ENCODE measurements around the gene PDE10A.

The PDE10A gene

GRCh38 chr6:165543781-165544180 is 119.3 kb downstream of the PDE10A start:
- Mint-ChIP-seq H3K27ac (no peak overlapping the region), H3K4me1 (no peaks in the 10 kb centered on the region), H3K4me3 (no peak overlapping the region), H3K27me3 (ENCODE audit: low read depth) (peaks cover 3% of the 10 kb centered on the region), H3K36me3 (ENCODE audit: low read depth) (no peaks in the 10 kb centered on the region), H3K9me3 (no peaks in the 10 kb centered on the region)
- TF ChIP-seq CTCF (IDR thresholded peaks at IDR 0.05; ENCODE audit: unreplicated experiment in 3 of 3), result no peak

GRCh38 chr6:165536911-165537310 is 126.1 kb downstream of the PDE10A start:
- Mint-ChIP-seq H3K4me3 (no peak overlapping the region), H3K27me3 (ENCODE audit: low read depth) (peaks cover 3% of the 10 kb centered on the region), H3K9me3 (peaks cover 3% of the 10 kb centered on the region), H3K36me3 (ENCODE audit: low read depth) (peaks cover 25% of the 10 kb centered on the region), H3K4me1 (no peaks in the 10 kb centered on the region), H3K27ac (no peak overlapping the region)
- TF ChIP-seq CTCF (IDR thresholded peaks at IDR 0.05; ENCODE audit: unreplicated experiment in 3 of 3), result no peak

GRCh38 chr6:165519316-165519715 is 143.7 kb downstream of the PDE10A start:
- H3K4me3 Mint-ChIP-seq, result no peak overlapping the region
- TF ChIP-seq CTCF (IDR thresholded peaks at IDR 0.05; ENCODE audit: unreplicated experiment in 3 of 3), result no peak
- H3K4me1 Mint-ChIP-seq, result peaks cover 6% of the 10 kb centered on the region
- H3K27ac Mint-ChIP-seq, result no peak overlapping the region
- H3K36me3 Mint-ChIP-seq (ENCODE audit: low read depth), result peaks cover 9% of the 10 kb centered on the region
- no peaks in the 10 kb centered on the region for H3K9me3 Mint-ChIP-seq
- no peaks in the 10 kb centered on the region for H3K27me3 Mint-ChIP-seq (ENCODE audit: low read depth)

- Mint-ChIP-seq H3K4me3 (no peak overlapping the region), H3K9me3 (no peaks in the 10 kb centered on the region), H3K27me3 (ENCODE audit: low read depth) (no peaks in the 10 kb centered on the region), H3K4me1 (peaks cover 6% of the 10 kb centered on the region), H3K36me3 (ENCODE audit: low read depth) (peaks cover 9% of the 10 kb centered on the region), H3K27ac (peak overlapping the region; percentile 1 to 55 (median 28))
- TF ChIP-seq CTCF (IDR thresholded peaks at IDR 0.05; ENCODE audit: unreplicated experiment in 3 of 3), result no peak
Measured at GRCh38 chr6:165515963-165516624, 146.9 kb downstream of the PDE10A start.

- no peaks in the 10 kb centered on the region for H3K27me3 Mint-ChIP-seq (ENCODE audit: low read depth)
Measured at GRCh38 chr6:165514621-165515020, 148.4 kb downstream of the PDE10A start.

More at GRCh38 chr6:165514621-165515020, 148.4 kb downstream of the PDE10A start:
- Mint-ChIP-seq H3K27ac (peak overlapping the region in 1 of 3 experiments; percentile 53), H3K4me3 (no peak overlapping the region), H3K36me3 (ENCODE audit: low read depth) (peaks cover 9% of the 10 kb centered on the region), H3K9me3 (peaks cover 2% of the 10 kb centered on the region), H3K4me1 (peaks cover 6% of the 10 kb centered on the region)
- TF ChIP-seq CTCF (IDR thresholded peaks at IDR 0.05; ENCODE audit: unreplicated experiment in 3 of 3), result no peak
